GM12891 (cell line): Measurements from ENCODE around the gene TST.

ENCODE experiments used
- DNase-seq: peaks from one replicate; pipeline ENCODE4 v3.0.0; 2011; ENCODE audit warnings: low spot score; ENCODE audit not compliant: insufficient read length
- FAIRE-seq: peaks from 2 replicates; lab custom pipeline; 2011; peaks lifted over from hg19 to GRCh38; lab: Jason Lieb, UNC
- PAX5 ChIP-seq: IDR thresholded peaks from 2 replicates; pipeline ENCODE4 v1.6.1; 2011; ENCODE audit warnings: low read length, moderate library complexity, mild to moderate bottlenecking; ENCODE audit not compliant: insufficient read depth, severe bottlenecking
- POLR2A ChIP-seq: IDR thresholded peaks from 2 replicates; pipeline ENCODE4 v1.6.1; 2011; ENCODE audit warnings: low read depth, low read length, control low read depth
- POLR2AphosphoS5 ChIP-seq: IDR thresholded peaks from 2 replicates; pipeline ENCODE4 v1.6.1; 2011; ENCODE audit warnings: low read depth, low read length, control low read depth
- POU2F2 ChIP-seq: IDR thresholded peaks from 2 replicates; pipeline ENCODE4 v1.6.1; 2011; ENCODE audit warnings: low read depth, mild to moderate bottlenecking, control low read depth, low read length, moderate library complexity
- SPI1 ChIP-seq: IDR thresholded peaks from 2 replicates; pipeline ENCODE4 v1.6.1; 2011; ENCODE audit warnings: low read depth, low read length, control low read depth
- TAF1 ChIP-seq: IDR thresholded peaks from 2 replicates; pipeline ENCODE4 v1.6.1; 2011; ENCODE audit warnings: low read depth, low read length, control low read depth

TST gene

GRCh38 chr22:37017356-37017755 lies 1.9 kb downstream of the TST start:
- no peak for TF ChIP-seq POLR2A
- FAIRE-seq = no peak
- no peak for DNase-seq

DNA sequence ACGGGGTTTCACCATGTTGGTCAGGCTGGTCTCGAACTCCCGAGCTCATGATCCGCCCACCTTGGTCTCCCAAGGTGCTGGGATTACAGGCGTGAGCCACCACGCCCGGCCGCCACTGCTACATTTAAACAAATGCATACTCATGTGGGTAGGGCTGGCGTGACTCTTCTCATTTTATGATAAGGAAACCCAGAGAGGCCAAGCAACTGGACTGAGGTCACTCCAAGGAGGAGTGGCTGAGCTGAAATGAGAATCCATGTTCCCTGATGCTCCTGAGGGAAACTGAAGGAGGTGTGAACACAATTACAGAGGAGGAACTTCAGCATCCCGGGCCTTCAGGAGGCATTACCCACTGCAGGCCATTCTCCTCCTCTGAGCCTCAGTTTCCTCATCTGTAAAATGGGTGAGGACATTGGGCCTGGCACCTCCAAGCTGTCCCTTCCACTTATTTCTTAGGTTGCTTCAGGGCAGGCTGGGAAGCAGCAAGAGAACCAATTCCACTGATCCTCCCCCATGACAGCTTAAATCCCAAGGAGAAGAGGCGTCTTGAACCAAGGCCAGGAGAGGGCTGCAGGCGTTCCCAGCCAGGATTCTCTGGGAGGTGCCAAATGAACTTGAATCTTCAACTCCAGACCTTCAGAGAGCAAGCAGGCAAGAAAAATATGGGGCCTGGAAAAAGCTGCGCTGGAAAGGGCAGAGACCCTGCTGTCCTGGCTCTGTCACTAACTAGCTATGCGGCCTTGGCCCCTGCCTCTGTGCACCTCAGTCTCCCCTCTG lies 2.9 kb downstream of the TST start:
- TF ChIP-seq TAF1 = no peak
- TF ChIP-seq POLR2A = no peak
- TF ChIP-seq SPI1 = no peak
- no peak for TF ChIP-seq POLR2AphosphoS5
- TF ChIP-seq POU2F2 = no peak
- TF ChIP-seq PAX5 = no peak
- no peak for FAIRE-seq
- DNase-seq = no peak

DNA sequence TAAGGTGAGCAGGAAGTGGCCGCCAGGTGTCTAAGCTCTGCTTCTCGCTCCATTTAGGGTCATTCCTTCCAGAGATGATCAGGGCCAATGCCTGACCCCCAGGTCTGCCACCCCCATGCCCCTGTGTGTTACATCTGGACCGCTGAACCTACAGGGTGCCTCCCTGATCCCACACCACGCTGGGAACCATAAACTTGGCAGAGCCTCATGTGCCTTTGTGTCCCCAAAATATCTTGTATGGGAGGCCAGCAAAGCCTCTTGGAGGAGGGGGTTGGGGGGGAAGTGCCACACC lies 3.7 kb downstream of the TST start:
- DNase-seq = no peak
- no peak for TF ChIP-seq POLR2AphosphoS5
- TF ChIP-seq POU2F2 = no peak
- TF ChIP-seq PAX5 = no peak
- no peak for FAIRE-seq

GRCh38 chr22:37014835-37015586 lies 4.2 kb downstream of the TST start:
- TF ChIP-seq TAF1 = no peak
- TF ChIP-seq POLR2AphosphoS5 = no peak
- TF ChIP-seq SPI1 = no peak
- TF ChIP-seq POU2F2 = no peak
- no peak for TF ChIP-seq PAX5
- TF ChIP-seq POLR2A = no peak
- FAIRE-seq = no peak
- no peak for DNase-seq

DNA sequence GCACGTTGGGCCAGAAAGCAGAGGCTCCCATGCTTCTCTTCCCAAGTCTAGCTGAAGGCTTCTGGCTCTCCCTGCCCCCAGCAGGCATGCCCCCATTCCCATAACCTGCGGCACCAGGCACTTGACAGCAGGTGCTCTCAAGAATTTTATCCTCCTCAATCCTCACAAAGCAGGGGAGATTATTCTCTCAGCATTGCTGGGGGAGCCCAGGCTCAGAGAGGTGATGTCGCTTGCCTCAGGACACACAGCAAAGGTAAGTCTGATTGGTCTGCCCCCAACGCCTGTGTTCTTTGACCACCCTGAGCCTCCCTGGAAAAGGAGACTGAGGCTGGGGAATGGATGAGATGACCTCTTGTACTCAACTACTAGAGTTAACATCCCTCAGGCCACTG lies 4.8 kb downstream of the TST start:
- no peak for FAIRE-seq
- DNase-seq = no peak
- TF ChIP-seq POLR2A = no peak
- TF ChIP-seq POU2F2 = no peak
- TF ChIP-seq TAF1 = no peak
- no peak for TF ChIP-seq SPI1
- TF ChIP-seq PAX5 = no peak
- TF ChIP-seq POLR2AphosphoS5 = no peak

- DNase-seq = no peak
- no peak for FAIRE-seq
- no peak for TF ChIP-seq POLR2A
- TF ChIP-seq POU2F2 = no peak
- TF ChIP-seq PAX5 = no peak
- TF ChIP-seq TAF1 = no peak
- TF ChIP-seq POLR2AphosphoS5 = no peak
- TF ChIP-seq SPI1 = no peak
Measured at GRCh38 chr22:37012956-37013355, 6.3 kb downstream of the TST start.

GRCh38 chr22:37012262-37012904 lies 6.9 kb downstream of the TST start:
- TF ChIP-seq POU2F2 = no peak
- no peak for TF ChIP-seq PAX5
- no peak for TF ChIP-seq POLR2AphosphoS5
- TF ChIP-seq POLR2A = no peak
- TF ChIP-seq SPI1 = no peak
- DNase-seq = no peak
- FAIRE-seq = no peak

DNA sequence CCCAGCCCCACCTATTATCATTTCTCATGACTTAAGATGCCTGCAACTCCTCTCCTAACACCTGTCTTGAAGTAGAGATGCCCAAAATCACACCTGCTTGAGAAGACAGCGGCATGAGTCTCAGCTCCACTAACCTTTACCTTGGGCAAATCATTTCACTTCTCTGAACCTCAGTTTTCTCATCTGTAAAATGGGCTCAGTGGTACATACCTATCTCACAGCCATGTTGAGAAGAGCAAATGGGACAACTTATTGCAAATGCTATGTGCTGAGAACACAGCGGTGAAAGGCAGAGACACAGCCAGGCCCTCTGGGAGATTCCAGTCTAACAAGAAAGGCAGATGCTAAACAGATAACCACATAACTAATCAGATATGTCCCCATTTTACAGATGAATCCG lies 7.8 kb downstream of the TST start:
- TF ChIP-seq TAF1 (no peak), POLR2A (no peak), POU2F2 (no peak), POLR2AphosphoS5 (no peak), SPI1 (no peak), PAX5 (no peak)
- DNase-seq (no peak), FAIRE-seq (no peak)

GRCh38 chr22:37010976-37011375 lies 8.3 kb downstream of the TST start:
- DNase-seq = no peak
- no peak for TF ChIP-seq POLR2AphosphoS5
- no peak for TF ChIP-seq POLR2A
- TF ChIP-seq SPI1 = no peak
- no peak for TF ChIP-seq PAX5
- TF ChIP-seq POU2F2 = no peak
- no peak for TF ChIP-seq TAF1
- FAIRE-seq = no peak

DNA sequence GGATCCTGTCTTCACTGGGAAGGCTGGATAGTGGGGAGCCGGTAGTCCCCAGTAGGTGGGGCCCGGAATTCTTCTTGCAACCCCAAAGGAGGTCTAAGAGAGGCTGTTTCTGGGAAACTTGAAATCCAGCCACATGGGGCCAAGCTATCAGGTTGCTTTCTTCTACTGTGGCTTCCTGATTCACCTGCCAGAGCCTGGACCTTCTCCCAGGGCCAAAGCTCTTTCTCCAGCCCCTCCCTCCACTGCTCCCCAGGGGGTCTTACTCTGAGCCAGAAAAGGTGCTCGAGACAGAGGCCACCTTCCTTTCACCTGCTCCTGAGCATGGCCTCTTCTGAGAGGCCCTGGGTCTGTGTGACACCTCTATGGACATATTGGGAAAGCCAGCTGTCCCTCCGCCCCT lies 9.1 kb downstream of the TST start:
- no peak for DNase-seq
- TF ChIP-seq PAX5 (no peak), POLR2A (no peak), POLR2AphosphoS5 (no peak), POU2F2 (no peak)
- no peak for FAIRE-seq
